ENCODE data around the gene THRSP.

- TF ChIP-seq FOS (IDR thresholded peaks at IDR 0.05; ENCODE audit: low read depth, low read length) (no peak), CEBPB (IDR thresholded peaks at IDR 0.05; ENCODE audit: low read depth, low read length) (no peak), CTCF (conservative IDR thresholded peaks at IDR 0.05; ENCODE audit: low read depth, low read length) (no peak), CHD1 (IDR thresholded peaks at IDR 0.05; ENCODE audit: low read depth, low read length) (no peak), POLR2A (IDR thresholded peaks at IDR 0.05; ENCODE audit: low read depth, low read length) (no peak), RFX5 (IDR thresholded peaks at IDR 0.05; ENCODE audit: low read depth, low read length) (no peak), SMC3 (IDR thresholded peaks at IDR 0.05; ENCODE audit: low read depth, low read length) (no peak), RAD21 (IDR thresholded peaks at IDR 0.05; ENCODE audit: low read length) (no peak), MAFK (IDR thresholded peaks at IDR 0.05; ENCODE audit: low read depth, low read length) (no peak), MXI1 (IDR thresholded peaks at IDR 0.05; ENCODE audit: borderline replicate concordance, low read depth, low read length) (no peak), BHLHE40 (IDR thresholded peaks at IDR 0.05; ENCODE audit: low read depth, low read length) (no peak), RCOR1 (IDR thresholded peaks at IDR 0.05; ENCODE audit: insufficient replicate concordance, low read length) (no peak)
- TF ChIP-seq, protein P1, sequence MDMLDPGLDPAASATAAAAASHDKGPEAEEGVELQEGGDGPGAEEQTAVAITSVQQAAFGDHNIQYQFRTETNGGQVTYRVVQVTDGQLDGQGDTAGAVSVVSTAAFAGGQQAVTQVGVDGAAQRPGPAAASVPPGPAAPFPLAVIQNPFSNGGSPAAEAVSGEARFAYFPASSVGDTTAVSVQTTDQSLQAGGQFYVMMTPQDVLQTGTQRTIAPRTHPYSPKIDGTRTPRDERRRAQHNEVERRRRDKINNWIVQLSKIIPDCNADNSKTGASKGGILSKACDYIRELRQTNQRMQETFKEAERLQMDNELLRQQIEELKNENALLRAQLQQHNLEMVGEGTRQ (IDR thresholded peaks at IDR 0.05; ENCODE audit: low read depth, low read length) = no peak
- TF ChIP-seq, protein P2, sequence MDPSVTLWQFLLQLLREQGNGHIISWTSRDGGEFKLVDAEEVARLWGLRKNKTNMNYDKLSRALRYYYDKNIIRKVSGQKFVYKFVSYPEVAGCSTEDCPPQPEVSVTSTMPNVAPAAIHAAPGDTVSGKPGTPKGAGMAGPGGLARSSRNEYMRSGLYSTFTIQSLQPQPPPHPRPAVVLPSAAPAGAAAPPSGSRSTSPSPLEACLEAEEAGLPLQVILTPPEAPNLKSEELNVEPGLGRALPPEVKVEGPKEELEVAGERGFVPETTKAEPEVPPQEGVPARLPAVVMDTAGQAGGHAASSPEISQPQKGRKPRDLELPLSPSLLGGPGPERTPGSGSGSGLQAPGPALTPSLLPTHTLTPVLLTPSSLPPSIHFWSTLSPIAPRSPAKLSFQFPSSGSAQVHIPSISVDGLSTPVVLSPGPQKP (IDR thresholded peaks at IDR 0.05; ENCODE audit: borderline replicate concordance, low read depth, low read length) = no peak
These were observed 8.7 kb upstream of the THRSP start for GRCh38 chr11:78054971-78055370.

Data from IMR-90 (cell line).